NK-92 treated with Interleukin-12 subunit alpha and Interleukin-12 subunit beta, amount 100 ng/mL, for 24 hours (cell line): Measurements from ENCODE around the gene OVCA2.

ENCODE experiments used
- DNase-seq: peaks from one replicate; lab custom pipeline; 2025; lab: John Stamatoyannopoulos, UW

OVCA2 gene

DNA sequence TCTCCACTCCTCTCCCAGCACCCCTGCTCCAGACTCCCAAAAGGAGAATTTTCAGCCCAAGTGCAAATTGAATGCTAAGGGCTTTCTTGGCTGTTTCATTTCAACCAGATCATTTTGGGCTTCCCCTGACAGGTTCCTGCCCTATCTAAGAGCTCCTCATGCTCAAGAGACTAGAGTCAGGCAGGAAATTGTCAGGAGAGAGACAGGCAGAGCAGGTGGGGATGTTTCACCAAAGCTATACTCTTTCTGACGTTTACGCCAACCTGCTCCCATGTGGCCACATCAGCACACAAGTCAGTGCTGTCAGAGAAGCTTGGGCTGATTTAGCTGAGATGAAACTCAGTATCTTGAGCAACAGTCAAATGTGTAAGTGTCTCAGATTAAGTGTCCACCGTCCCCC lies 44.5 kb downstream of the OVCA2 start:
- DNase-seq, result no peak

- peak; percentile 27 for DNase-seq
These were observed 45.9 kb downstream of the OVCA2 start for GRCh38 chr17:2087597-2088211.

- no peak for DNase-seq
These were observed 47.2 kb downstream of the OVCA2 start for GRCh38 chr17:2089021-2089422.

- no peak for DNase-seq
These were observed 48.4 kb downstream of the OVCA2 start for GRCh38 chr17:2090210-2090641.

DNA sequence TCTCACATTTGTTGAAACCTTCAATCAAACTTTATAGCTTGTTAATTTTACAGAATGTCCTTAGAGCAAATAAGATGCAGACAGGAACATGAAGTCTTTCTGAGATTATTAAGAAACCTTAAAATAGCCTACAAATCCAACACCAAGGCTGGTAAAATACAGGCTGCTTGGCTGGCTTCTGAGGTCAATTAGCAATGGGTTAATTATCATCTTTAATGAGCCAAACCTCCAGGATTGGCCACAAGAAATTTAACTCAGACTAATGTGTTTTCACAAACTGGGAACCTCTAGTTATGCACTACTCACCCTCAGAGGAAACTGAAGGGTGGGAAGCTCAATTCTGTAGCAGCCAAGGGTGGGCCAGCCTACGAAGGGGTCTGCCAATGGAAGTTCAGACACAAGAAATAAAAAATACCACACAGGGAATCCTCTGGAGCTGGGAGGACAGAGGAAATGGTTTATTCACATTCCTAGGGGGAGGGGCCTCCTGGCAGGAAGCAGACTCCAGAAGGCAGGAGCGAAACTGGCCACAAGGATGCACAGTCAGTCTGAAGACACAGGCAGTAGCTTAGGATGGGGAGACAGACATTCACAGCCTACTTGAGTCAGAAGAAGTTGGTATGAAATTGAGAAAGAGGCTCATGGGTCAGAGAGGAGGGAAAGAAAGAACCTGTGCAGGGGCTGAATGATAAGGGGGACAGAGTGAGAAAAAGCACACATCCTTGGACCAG lies 49.1 kb downstream of the OVCA2 start:
- no peak for DNase-seq

- no peak for DNase-seq
These were observed 50.4 kb downstream of the OVCA2 start for GRCh38 chr17:2092253-2092652.
